Uterus (tissue), 2 donors: Measurements from ENCODE around the gene COA8.

Source experiments
- POLR2A ChIP-seq, 2 donors: fragments of 450-650 bp; IDR thresholded peaks; one replicate each; pipeline ENCODE4 v1.6.1; 2016; ENCODE audit warnings: antibody characterized with exemption in 2 of 2, mild to moderate bottlenecking in 1 of 2, moderate library complexity in 1 of 2
- TF ChIP-seq, protein P1 (sequence below), 4 experiments: fragments of 200-600 bp in 2 of 4; fragments of 450-650 bp in 2 of 4; sonication (generic) in 2 of 4; IDR thresholded peaks; one replicate each; pipeline ENCODE4 v1.5.1; 2016 to 2019; ENCODE audit warnings: antibody characterized with exemption in 4 of 4, mild to moderate bottlenecking in 2 of 4, moderate library complexity in 1 of 4

DNA sequence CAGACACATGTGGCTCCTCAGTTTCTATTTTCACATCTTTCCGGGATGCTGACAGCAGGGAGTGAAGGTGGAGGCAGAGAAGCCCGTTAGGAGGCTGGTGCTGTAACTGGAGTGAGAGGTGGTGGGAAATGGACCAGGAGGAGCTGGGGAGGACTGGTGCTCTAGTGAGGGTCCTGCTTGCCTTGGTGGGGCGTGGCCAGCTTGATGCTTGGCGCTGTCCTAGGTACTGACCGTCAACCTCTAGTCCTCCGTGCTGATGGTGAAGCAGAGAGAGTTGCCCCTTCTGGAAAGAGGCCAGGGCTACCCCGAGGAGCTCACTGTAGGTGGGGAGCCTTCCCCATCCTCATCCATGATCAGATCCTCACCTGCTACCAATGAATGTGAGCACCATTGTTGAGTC is 32.4 kb upstream of the COA8 start:
- TF ChIP-seq, protein P1, sequence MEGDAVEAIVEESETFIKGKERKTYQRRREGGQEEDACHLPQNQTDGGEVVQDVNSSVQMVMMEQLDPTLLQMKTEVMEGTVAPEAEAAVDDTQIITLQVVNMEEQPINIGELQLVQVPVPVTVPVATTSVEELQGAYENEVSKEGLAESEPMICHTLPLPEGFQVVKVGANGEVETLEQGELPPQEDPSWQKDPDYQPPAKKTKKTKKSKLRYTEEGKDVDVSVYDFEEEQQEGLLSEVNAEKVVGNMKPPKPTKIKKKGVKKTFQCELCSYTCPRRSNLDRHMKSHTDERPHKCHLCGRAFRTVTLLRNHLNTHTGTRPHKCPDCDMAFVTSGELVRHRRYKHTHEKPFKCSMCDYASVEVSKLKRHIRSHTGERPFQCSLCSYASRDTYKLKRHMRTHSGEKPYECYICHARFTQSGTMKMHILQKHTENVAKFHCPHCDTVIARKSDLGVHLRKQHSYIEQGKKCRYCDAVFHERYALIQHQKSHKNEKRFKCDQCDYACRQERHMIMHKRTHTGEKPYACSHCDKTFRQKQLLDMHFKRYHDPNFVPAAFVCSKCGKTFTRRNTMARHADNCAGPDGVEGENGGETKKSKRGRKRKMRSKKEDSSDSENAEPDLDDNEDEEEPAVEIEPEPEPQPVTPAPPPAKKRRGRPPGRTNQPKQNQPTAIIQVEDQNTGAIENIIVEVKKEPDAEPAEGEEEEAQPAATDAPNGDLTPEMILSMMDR (IDR thresholded peaks at IDR 0.05) = no peak
- no peak for TF ChIP-seq POLR2A (IDR thresholded peaks at IDR 0.05)
